GM12801 (cell line): ENCODE results near the gene NAT14.

ENCODE experiments used
- CTCF ChIP-seq: IDR thresholded peaks from one replicate; pipeline ENCODE4 v1.5.1; 2011; ENCODE audit warnings: control low read depth; ENCODE audit not compliant: insufficient read length; ENCODE audit errors: extremely low read depth

The NAT14 gene

GRCh38 chr19:55457683-55458457 lies 27.1 kb upstream of the NAT14 start:
- TF ChIP-seq CTCF: no peak

GRCh38 chr19:55459551-55459949 lies 25.4 kb upstream of the NAT14 start:
- no peak for TF ChIP-seq CTCF

- TF ChIP-seq CTCF: no peak
Measured at GRCh38 chr19:55459950-55460657, 24.9 kb upstream of the NAT14 start.

- TF ChIP-seq CTCF: no peak
Measured at GRCh38 chr19:55460670-55461258, 24.2 kb upstream of the NAT14 start.

GRCh38 chr19:55461259-55461973 lies 23.6 kb upstream of the NAT14 start, which contains the start of gene ISOC2:
ISOC2 (minus strand) TSS chr19:55461642; CDS start chr19:55456486, 5,156 bp downstream.
- TF ChIP-seq CTCF: no peak

DNA sequence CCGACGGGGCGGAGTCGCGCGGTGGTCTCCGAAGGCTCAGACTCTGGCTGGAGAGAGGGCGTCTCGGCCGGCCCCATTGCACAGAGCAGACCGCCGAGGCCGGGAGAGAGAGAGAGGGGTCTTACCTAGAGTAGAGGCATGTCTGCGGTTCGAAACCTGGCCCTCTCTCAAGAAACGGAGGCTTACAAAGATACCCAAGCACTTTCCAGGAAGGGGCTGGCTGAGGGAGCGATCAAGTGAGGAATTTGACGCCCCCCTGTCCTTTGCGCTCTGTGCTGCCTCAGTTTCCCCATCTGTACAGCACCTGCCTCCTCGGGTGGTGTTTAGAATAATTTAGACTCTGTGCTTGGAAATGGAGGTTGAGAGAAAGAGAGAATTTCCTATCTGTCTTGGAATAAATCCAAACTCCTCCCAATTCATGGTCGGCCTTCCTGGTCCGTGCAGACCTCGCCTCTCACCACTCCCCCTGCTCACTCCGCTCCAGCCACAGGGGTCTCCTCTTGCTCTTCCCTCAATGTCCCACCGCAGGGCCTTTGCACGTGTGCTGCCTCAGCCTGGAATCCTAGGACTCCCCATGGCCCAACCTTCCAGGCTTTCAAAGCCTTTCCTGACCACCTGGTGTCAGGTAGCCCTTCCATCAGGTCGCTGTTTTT lies 22.9 kb upstream of the NAT14 start:
- TF ChIP-seq CTCF: no peak
